HUES64 (cell line): ENCODE results near the gene USP49. TPM values are rescaled to one million over a fixed set of nuclear protein-coding genes. Genes with fewer than 3 reads are reported as not detected.
"Not testable (repeated sequence)": the region's sequence is repeated elsewhere in the genome, so short reads cannot be mapped to it uniquely, and the experiment has no call there.

Source experiments
- H3K27ac ChIP-seq: 2 replicates; pipeline ENCODE4 v1.7.0; 2013; ENCODE audit warnings: low read depth, low read length, inconsistent platforms
- H3K27me3 ChIP-seq: 2 replicates; pipeline ENCODE4 v1.6.1; 2013; ENCODE audit warnings: mild to moderate bottlenecking, low read length; ENCODE audit not compliant: insufficient read depth
- H3K36me3 ChIP-seq: 2 replicates; pipeline ENCODE4 v1.6.1; 2013; ENCODE audit warnings: mild to moderate bottlenecking, low read length; ENCODE audit not compliant: insufficient read depth
- H3K4me1 ChIP-seq: 2 replicates; pipeline ENCODE4 v1.6.1; 2013; ENCODE audit warnings: mild to moderate bottlenecking, low read length, moderate library complexity; ENCODE audit not compliant: insufficient read depth
- H3K4me3 ChIP-seq: 2 replicates; pipeline ENCODE4 v1.5.1; 2013; ENCODE audit warnings: mild to moderate bottlenecking, low read length, moderate library complexity
- H3K9ac ChIP-seq: 2 replicates; pipeline ENCODE4 v1.6.1; 2013; ENCODE audit warnings: mild to moderate bottlenecking, low read depth, low read length
- H3K9me3 ChIP-seq: 2 replicates; pipeline ENCODE4 v1.6.1; 2013; ENCODE audit warnings: low read depth, low read length; ENCODE audit not compliant: insufficient read depth
- WGBS: fragments of 150-250, 120-280 bp; methylation state at CpG from one replicate; pipeline ENCODE4 v1.1.7; 2013; ENCODE audit warnings: missing lambda C conversion rate; 5-methylcytosine and 5-hydroxymethylcytosine counted together
- polyA plus RNA-seq, 2 experiments: library from polyadenylated mRNA; stranded (reverse); fragments of 50-300 nt; gene quantifications; one replicate each; pipeline ENCODE4 v1.2.3, GENCODE V29; 2013

The USP49 gene
- 9.8 TPM for polyA plus RNA-seq (2013, experiment 1 of 2)
- polyA plus RNA-seq (2013, experiment 2 of 2), result 11.4 TPM

GRCh38 chr6:41895300-41896233 lies at the start of gene USP49:
Gene USP49, minus strand, starts transcription at chr6:41895375. Its CDS starts 88,392 bp downstream, at chr6:41806983.
- Histone ChIP-seq H3K36me3 (peaks cover 5% of the 10 kb centered on the region; the same call in 1 of the 2 replicates), H3K4me1 (peaks cover 20% of the 10 kb centered on the region), H3K4me3 (peak within 1 kb of the TSS; percentile 75), H3K9me3 (no peaks in the 10 kb centered on the region), H3K27me3 (no peaks in the 10 kb centered on the region), H3K9ac (peak within 1 kb of the TSS; percentile 83), H3K27ac (peak within 1 kb of the TSS; percentile 84)
- WGBS, result under 1% methylated on average over 54 of the region's 55 CpGs

DNA sequence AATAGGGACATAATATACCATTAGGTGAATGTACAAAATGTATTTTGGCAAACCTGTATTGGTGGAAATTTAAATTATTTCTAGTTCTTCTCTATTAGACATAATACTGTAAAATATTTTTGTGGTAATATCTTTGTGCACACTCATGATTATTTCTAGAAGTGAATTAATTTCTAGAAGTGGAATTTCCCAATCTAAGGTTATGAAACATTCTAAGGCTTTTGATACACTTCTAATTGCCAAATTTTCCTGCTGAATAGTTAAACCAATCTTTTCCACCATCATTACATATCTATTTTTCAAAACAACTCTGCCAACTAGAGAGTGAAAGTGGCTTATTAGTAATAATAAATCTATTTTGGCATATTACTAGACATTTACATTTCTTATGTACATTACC lies 48.3 kb upstream of the USP49 start:
- H3K4me3 ChIP-seq, result no peak overlapping the region
- no peaks in the 10 kb centered on the region for H3K36me3 ChIP-seq
- H3K9ac ChIP-seq, result no peak overlapping the region
- H3K27me3 ChIP-seq, result peaks cover 9% of the 10 kb centered on the region; the same call in 1 of the 2 replicates
- peaks cover 23% of the 10 kb centered on the region for H3K4me1 ChIP-seq
- H3K9me3 ChIP-seq, result no peaks in the 10 kb centered on the region
- H3K27ac ChIP-seq, result no peak overlapping the region

DNA sequence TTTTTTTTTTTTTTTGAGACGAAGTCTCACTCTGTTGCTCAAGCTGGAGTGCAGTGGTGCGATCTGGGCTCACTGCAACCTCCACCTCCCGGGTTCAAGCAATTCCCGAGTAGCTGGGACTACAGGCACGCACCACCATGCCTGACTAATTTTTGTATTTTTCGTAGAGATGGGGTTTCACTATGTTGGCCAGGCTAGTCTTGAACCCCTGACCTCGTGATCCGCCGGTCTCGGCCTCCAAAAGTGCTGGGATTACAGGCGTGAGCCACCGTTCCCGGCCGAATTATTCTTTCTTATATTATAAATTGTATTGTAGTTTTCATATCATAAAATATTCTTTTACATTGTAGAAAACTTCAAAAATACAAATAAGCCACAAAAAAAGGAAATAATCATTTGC lies 47.7 kb upstream of the USP49 start:
- not testable (repeated sequence) for H3K27me3 ChIP-seq, H3K36me3 ChIP-seq, H3K27ac ChIP-seq, H3K4me3 ChIP-seq, H3K9ac ChIP-seq, H3K9me3 ChIP-seq
- peaks cover 26% of the 10 kb centered on the region for H3K4me1 ChIP-seq
- WGBS, result 95% methylated on average over 10 of the region's 14 CpGs

- Histone ChIP-seq H3K27ac (no peak overlapping the region), H3K4me3 (peak overlapping the region; percentile 73), H3K9ac (no peak overlapping the region), H3K27me3 (peaks cover 9% of the 10 kb centered on the region; the same call in 1 of the 2 replicates), H3K9me3 (no peaks in the 10 kb centered on the region), H3K36me3 (no peaks in the 10 kb centered on the region; the same call in 1 of the 2 replicates), H3K4me1 (peaks cover 26% of the 10 kb centered on the region)
- WGBS, result 54% methylated on average over 20 of the region's 20 CpGs
These were observed 47.1 kb upstream of the USP49 start for GRCh38 chr6:41942067-41942851.

GRCh38 chr6:41941280-41942066 lies 46.3 kb upstream of the USP49 start, which contains the start of gene CCND3:
Gene CCND3, minus strand, starts transcription at chr6:41941808. Its CDS starts 159 bp downstream, at chr6:41941649.
- Histone ChIP-seq H3K36me3 (peaks cover 4% of the 10 kb centered on the region; the same call in 1 of the 2 replicates), H3K9ac (peak within 1 kb of the TSS; percentile 32), H3K27ac (no peak within 1 kb of the TSS), H3K9me3 (no peaks in the 10 kb centered on the region), H3K4me1 (peaks cover 26% of the 10 kb centered on the region), H3K27me3 (peaks cover 9% of the 10 kb centered on the region; the same call in 1 of the 2 replicates), H3K4me3 (peak within 1 kb of the TSS; percentile 73)
- WGBS, result under 1% methylated on average over 87 of the region's 87 CpGs

DNA sequence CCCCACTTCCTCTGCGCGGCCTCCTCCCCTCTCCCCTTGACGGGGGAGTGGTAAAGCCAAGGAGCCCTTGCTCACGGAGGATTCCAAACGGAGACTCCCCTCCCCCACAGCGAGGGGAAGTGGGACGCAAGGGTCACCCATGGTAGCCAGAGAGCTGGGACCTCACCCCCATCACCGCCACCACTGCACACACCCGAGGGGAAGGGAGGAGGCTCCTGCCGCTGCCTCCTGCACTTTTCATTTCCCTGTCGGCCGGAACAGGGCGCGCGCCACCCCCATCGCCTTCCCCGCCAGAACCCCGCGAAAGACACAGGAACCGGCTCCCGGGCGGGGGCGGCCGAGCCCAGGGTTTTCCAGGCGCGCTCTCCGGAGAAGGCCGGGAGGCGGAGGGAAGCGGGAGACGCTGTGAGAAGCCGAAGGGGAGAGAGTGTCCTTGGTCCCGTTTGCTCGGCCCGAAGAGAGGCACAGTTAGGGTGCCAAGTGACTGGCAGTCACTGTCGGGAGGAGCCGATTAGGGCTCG lies 45.6 kb upstream of the USP49 start:
- Histone ChIP-seq H3K27ac (no peak overlapping the region), H3K9me3 (no peaks in the 10 kb centered on the region), H3K27me3 (peaks cover 9% of the 10 kb centered on the region; the same call in 1 of the 2 replicates), H3K36me3 (peaks cover 4% of the 10 kb centered on the region; the same call in 1 of the 2 replicates), H3K4me1 (peaks cover 26% of the 10 kb centered on the region), H3K9ac (peak overlapping the region; percentile 32), H3K4me3 (peak overlapping the region; percentile 73)
- under 1% methylated on average over 38 of the region's 38 CpGs for WGBS

DNA sequence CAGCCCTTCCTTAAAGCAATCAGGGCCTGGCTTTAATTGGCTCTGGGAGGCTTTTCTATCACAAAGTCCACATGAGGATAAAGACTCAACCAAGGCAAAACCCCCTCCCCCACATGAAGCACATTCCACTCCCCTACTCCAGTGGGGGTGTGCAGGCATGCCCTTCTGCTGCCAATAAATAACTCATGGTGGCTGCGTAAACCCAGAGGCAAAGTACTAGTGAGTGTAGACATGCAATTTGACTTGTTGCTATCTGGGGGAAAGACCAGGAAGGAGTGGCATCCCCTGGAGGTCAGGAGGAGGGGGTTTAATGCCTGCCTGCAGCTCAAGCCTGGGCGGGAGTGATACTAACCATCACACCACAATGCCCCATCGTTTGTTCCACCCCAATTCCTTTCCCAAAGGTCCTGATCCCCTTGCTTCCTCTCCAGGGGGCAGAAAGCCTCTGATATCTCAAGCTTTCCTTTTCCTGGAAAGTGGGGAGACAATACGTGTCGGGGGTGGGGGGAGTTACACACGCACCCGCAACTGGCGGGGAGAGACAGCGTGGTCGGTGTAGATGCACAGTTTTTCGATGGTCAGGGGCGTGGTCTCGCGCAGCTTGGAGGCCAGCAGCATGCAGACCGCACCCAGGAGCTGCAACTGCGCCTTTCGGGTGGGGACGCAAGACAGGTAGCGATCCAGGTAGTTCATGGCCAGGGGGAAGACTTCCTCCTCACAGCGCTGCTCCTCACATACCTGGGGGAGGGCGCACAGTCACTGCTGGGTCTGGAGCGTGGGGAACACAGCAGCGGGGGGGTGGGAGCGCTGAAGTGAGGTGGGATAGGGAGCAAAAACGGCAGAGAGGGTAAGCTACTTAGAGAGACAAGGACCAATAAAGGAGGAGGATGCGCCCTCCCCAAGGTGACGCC lies 44.9 kb upstream of the USP49 start:
- Histone ChIP-seq H3K9me3 (no peaks in the 10 kb centered on the region), H3K9ac (peak overlapping the region; percentile 32; the same call in 1 of the 2 replicates), H3K4me1 (peaks cover 26% of the 10 kb centered on the region), H3K4me3 (peak overlapping the region; percentile 73), H3K27me3 (peaks cover 9% of the 10 kb centered on the region; the same call in 1 of the 2 replicates), H3K27ac (no peak overlapping the region; the same call in 1 of the 2 replicates), H3K36me3 (peaks cover 7% of the 10 kb centered on the region; the same call in 1 of the 2 replicates)
- WGBS, result 5% methylated on average over 27 of the region's 27 CpGs

DNA sequence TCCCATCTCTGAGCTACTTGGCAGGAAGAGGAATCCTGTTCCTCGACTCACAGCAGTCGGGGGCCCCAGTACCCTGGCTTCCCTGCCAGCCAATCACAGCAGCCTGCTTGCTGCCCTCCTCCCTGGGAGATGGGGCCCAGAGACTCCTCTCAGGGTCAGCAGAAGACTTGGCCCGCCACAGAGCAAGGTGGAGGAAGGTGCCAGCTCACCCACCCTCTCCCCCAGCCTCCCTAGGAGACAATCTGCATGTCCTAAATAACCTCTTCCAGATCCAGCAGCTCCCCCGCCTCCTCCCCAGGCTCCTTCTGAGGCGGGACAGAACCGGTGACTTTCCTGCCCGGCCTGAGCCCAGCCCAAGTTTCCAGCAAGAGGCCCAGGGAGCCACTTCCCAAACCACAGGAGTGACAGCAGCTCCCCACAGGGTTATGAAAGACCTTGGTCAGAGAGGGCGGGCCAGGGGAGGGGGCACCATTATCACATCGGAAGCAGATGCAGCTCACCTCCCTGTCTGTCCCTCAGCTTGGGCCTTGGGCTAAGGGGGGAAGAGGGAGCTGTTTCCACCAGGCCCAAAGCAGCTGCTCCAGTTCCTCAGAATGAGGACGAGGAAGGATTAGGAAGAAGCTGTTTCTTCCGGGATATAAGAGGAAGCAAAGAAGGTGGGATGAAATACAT lies 44.1 kb upstream of the USP49 start:
- peaks cover 9% of the 10 kb centered on the region; the same call in 1 of the 2 replicates for H3K27me3 ChIP-seq
- peaks cover 26% of the 10 kb centered on the region for H3K4me1 ChIP-seq
- H3K9me3 ChIP-seq, result no peaks in the 10 kb centered on the region
- H3K4me3 ChIP-seq, result peak overlapping the region; percentile 73
- H3K9ac ChIP-seq, result no peak overlapping the region
- no peak overlapping the region; the same call in 1 of the 2 replicates for H3K27ac ChIP-seq
- H3K36me3 ChIP-seq, result peaks cover 15% of the 10 kb centered on the region
- 10% methylated on average over 11 of the region's 11 CpGs for WGBS

GRCh38 chr6:41938590-41939175 lies 43.5 kb upstream of the USP49 start:
- no peaks in the 10 kb centered on the region for H3K9me3 ChIP-seq
- peaks cover 21% of the 10 kb centered on the region for H3K36me3 ChIP-seq
- 64% methylated on average over 5 of the region's 5 CpGs for WGBS
- peak overlapping the region; percentile 73; the same call in 1 of the 2 replicates for H3K4me3 ChIP-seq
- H3K9ac ChIP-seq, result no peak overlapping the region
- H3K27ac ChIP-seq, result 0 out of 2 replicates have a peak overlapping the region, but pooled peaks have one; percentile 11
- peaks cover 26% of the 10 kb centered on the region for H3K4me1 ChIP-seq
- peaks cover 9% of the 10 kb centered on the region; the same call in 1 of the 2 replicates for H3K27me3 ChIP-seq
